DMS53 (cell line): ENCODE measurements around the gene AARS2.

Experiments used
- DNase-seq: peaks from one replicate; lab custom pipeline; 2025; lab: John Stamatoyannopoulos, UW

Gene AARS2

DNA sequence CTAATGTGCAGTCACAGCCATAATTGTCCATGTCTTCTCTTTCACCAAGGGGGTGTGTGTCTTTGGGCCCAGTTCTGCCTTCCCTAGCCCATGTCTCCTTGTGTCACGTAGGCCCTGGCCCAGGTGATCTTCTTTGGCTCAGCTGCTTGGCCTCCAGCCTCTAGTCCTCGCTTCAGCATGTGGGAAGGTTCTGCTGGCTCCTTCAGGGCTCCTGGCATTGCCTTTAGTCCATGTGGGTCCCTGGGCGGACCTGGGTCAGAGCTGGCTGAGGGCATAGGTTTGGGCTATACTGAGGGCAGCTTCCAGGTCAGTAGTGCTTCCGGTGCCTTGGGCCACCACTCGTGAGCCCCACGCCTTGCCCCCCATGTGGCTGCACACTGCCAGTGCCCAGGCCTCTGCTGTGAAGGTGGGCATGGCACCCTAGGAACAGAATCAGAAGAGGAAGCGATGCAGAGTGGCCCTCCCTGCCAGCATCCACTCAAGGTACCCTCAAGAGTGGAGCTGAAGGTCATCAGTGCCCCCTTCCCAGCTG, 12.8 kb downstream of the AARS2 start:
- DNase-seq, result no peak

DNA sequence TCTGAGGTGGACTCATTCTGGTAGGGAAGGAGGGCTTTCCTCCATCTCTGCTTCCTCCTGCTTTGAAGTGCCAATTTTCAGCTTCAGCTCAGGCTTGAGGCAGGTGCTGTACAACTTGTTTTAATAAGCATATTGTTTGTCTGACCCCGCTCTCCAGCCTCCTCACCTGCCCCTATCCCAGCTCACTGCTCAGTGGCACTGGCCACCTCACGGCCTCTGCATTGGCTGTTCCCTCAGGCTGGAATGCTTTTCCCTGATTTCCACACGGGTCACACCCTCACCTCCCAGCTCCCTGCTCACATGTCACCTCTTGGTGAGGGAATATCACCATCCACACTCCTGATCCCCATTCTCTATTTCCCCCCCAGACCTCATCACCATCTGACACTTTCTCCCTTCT, 14.3 kb downstream of the AARS2 start:
- peak; percentile 29 for DNase-seq

DNA sequence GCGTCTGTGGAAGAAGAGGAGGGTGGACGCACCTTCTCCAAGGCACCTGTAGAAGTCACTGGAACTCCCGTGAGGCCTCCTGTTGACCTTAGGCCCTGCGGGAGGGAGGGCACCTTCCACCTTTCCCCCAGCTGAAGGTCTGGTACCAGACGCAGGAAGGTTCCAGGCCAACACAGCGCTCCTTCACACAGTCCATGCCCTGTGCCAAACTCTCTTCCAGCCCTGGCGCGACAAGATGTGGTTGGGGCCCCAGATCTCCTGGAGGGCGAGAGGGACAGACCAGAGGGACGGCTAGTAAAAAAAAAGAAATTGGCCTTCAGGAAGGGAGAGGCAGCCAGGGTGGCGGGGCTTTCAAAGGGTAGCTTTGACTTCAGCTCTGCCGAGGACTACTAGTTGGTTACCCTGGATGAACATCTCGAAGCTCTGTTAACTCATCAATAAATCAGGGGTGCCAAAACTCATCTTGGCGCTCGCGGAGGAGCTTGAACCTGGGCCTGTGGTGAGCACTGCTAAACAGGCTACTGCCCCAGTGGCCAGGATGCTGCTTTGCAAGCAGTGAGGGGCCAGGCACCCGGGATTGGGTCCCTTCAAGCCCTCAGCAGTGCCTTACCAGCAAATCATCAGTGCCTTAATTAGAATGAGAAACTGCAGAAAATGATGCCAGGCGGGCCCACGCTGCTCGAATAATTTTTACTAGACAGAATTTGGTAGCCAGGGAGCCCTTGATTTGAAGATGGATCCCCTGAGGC, 14.9 kb downstream of the AARS2 start:
- DNase-seq, result peak; percentile 60

DNA sequence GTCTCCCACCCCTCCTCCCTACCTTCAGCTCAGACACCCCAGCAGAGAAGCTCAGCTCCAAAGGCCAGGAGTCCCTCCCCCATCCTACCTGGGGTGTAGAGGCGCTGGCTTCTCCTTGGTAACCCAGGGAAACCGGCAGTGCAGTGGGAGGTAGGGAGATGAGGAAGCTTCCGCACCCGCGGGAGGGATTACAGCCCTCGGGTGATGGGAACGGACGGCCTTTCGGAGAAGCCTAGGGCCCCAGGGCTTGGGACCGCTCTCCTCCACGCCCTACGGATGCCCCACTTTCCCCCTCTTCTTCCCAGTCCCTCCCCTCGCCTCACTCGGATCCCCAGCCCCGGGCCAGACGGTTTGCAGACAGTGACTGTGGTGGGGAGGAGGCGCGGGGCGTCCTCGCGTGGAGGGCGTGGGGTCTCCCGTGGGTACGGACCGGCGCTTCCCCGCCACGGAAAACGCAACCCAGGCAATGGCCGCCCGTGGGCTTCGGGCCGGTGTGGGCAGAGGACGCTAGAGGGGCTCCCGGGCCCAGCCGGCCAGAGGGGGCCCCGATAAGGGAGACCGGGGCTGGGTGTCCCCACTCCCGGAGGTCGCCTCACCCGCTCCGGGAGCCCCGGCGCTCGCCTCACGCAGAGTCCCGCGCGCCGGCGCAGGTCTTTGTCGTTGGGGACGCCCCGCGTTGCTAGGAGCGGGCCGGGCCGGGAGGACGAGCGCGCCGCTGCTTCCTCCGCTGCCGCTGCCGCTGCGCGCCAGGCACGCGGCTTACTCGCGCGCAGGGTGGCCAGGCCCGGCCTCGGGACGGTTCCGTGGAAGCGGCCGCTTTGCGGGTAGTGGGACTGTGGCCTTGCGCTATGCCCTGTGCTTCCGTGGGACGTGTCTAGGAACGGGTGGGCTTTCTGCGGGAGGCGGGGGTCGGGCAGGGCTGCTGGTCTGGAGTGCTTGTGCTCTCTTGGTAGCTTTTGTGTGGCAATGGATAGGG, 15.8 kb downstream of the AARS2 start:
- DNase-seq, result peak; percentile 72

DNA sequence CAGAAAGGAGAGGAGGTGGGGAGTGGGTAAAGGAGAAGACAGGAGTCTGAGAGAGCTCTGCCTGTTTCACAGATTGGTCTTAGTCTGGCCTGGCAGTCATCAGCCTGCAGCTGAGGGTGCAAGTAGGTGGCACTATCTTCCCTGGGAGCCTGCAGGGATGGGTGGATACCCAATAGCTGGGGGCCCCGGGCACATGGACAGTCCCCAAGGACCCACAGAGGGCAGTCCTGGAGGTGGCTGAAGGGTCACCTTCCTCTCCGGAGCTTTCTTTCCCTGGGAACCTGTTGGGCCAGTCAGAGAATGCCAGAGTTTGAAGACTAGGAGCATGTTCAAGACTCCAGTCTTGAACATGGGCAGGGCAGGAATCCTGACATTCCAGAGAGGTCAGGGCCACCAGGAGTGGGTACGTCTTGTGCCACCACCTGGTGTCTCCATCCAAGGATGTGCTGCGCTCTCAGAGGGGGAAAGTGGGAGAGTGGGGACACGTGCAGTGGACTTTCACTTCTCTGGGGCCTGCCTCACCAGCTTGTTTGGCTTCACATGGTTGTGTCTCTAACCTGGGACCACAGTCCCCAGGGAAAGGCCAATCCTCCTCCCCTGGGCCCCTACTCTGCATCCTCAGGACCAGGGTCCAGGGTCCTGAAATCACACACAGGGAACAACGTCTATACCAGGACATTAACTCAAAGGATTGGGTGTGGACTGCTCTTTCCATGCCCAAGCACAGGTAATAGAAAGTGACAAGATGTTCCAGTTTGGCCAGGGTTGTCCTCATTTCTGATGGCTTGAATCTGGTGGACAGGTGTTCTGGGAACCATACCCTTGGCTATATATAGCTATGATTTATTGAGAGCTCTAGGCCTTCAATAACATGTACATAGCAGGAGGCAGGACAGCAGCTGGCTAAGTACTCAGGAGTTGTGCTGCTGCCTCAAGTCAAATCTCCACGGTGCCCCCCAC, 18.0 kb downstream of the AARS2 start:
- peak; percentile 36 for DNase-seq

DNA sequence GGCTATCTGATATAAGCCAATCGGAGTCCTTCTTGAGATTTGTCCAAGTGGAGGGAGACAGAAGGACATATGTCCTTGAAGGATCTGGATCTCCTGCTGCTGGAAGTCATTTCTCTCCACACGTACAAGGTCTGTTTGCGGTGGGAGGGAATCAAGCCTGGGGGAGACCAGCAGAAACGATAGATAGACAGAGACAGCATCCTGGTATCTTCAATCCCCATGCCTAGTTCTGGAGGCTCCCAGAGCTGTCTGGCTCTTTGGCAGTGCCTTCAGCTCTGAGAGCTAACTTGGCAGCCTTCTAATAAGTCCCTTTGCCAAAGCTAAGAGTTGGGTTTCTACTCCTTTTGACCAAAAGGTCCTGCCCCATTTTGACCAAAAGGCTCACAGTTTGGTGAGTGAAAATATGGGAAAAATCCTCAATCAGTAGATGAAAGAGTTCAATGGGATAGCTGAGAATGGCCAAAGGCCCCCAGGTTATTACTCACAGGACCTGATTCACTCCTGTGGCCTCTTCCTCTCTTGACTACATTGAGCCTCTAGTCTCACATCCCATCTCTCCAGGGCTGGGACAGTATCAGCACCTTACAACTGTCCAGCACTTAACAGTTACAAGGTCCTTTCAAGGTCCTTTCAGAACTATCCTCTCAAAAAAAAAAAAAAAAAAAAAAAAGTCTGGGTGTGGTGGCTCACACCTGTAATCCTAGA, 20.3 kb downstream of the AARS2 start:
- no peak for DNase-seq

DNA sequence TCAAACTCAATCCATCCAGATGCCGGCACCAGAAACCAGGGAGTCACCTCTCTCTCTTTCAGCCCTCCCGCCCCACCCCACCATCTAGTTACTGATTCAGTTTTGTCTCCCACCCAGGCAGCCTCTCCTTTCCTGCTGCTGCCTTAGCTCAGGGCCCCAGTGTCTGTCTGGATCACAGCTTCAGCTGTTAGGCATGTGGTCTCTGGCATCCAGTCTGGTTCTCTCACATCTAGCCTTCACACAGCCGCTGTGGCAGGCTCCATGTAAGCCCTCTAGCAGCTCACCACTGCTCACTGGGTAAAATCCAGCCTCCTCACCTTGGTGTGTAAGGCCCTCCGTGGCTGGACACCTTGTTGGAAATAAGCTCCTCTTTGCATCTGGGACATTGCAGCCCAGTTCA, 21.3 kb downstream of the AARS2 start:
- DNase-seq, result peak; percentile 13

DNA sequence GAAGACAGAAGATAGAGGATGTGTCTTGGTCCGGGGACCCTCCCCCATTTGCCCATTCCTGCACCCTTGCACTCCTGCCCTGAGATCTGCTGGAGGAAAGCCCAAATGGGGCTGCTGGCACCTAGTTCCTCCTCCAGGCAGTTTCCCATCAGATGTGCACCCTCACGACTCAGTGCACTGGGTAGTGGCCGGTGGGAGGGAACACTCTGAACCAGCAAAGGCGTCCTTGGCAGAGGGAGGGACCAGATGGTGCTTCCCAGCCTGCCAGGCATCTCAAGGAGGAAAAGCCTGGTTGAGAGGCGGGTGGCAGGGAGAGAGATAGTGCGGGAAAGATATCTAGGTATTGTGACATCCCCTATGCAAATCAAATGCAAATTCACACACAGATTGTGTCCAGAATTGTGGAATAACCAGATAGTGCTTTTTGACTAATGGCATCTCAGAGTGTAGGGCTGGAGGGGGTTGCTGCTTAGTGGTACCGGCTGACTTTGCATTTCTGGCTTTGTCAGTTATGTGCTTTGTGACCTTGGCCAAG, 23.4 kb downstream of the AARS2 start:
- DNase-seq, result no peak

DNA sequence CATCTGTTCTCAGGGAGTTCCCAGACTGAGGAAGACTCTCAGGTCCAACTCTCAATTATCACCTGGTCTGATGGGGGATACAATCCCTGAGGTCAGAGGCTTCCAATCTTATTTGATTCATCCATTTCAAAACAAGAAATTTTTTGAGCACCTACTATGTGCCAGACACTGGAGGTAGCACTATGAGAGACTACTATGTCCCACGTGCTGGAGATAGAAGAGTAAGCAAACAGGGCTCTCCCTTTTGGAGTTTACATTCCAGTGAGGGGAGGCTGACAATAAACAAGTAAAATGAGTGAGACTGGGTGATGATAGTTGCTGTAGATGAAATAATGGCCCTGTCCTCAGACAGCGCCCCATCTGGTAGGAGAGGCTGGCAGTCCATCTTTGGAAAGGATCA, 26.4 kb downstream of the AARS2 start:
- no peak for DNase-seq

DNA sequence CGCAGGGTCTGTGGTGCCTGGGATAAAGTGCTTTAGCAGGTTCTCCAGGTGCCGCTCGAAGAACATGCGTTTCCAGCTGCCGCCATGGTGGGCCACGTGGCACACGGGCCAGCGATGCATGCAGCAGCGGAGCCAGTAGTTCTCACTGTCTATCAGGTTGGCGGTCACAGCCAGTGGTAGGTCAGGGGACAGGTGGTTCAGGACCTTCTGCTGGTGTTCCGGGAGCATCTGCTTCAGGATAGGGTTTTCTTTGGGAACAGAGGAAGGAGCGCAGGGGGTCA, 26.9 kb downstream of the AARS2 start:
- peak; percentile 27 for DNase-seq

DNA sequence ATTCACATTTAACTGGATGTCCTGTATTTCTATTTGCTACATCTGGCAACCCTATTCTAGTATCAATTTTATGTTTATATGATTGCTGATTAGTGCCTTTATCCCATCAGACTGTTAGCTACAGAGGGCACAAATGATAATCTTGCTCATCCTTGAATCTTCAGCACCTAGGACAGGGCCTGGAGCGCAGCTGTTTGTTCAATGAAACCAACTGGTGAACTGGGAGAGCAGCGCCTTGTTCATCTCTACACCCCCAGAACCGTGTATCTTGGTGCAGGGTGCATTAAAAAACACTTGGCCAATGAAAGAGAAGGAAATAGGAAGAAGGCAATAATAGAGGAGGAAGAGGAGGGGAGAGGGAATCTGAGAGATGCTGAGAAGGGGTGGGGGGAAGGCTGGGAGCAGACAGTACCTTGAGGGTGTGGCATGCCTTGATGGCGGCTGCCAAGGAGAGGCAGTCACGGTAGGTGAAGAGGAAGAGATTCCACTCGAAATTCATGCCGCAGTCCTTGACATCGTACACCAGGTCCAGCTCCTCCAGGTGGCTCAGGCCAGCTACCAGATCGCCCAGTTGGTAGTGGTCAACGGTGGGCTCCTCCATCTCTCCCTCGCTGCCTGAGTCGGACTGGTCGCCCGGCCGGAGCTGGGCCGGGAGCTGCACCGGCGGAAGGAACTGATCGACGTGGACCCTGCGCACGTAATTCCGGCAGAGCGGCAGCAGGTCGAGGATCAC, 27.4 kb downstream of the AARS2 start:
- peak; percentile 16 for DNase-seq

DNA sequence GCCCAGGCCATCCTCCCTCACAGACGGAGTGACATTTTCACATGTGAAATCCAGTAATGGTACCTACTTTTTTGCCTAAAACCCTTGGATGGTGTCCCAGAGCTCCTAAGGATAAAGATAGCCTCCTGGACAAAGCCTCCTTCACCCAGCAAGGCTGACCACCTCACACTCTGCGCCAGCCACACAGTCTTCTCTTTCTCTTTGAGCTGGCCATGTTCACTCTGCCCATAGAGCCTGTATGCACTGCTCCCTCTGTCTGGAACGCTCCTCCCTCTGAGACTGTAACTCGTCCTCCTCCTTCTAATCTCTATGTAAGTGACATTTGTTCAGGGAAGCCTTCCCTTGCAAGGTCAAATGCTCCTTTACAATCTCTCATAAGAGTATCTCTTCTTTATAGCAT, 28.3 kb downstream of the AARS2 start:
- no peak for DNase-seq

DNA sequence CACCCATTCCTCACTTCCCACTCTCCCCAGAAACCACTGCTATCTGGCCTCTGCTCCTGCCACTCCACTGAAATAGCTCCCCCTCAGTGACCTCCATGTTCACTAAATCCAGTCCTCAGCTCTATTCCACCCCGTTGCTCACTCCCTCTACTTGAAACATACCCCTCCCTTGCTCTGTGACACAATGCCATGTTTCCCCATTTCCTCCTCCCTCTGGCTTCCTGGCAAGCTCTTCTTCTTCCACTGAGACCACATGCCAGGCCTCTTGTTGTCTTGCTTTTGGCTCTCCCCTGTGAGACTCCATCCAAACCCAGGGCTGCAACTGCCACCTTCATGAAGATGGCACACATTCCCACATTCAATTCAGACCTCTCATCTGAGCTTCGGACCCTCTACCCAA, 29.0 kb downstream of the AARS2 start:
- no peak for DNase-seq

DNA sequence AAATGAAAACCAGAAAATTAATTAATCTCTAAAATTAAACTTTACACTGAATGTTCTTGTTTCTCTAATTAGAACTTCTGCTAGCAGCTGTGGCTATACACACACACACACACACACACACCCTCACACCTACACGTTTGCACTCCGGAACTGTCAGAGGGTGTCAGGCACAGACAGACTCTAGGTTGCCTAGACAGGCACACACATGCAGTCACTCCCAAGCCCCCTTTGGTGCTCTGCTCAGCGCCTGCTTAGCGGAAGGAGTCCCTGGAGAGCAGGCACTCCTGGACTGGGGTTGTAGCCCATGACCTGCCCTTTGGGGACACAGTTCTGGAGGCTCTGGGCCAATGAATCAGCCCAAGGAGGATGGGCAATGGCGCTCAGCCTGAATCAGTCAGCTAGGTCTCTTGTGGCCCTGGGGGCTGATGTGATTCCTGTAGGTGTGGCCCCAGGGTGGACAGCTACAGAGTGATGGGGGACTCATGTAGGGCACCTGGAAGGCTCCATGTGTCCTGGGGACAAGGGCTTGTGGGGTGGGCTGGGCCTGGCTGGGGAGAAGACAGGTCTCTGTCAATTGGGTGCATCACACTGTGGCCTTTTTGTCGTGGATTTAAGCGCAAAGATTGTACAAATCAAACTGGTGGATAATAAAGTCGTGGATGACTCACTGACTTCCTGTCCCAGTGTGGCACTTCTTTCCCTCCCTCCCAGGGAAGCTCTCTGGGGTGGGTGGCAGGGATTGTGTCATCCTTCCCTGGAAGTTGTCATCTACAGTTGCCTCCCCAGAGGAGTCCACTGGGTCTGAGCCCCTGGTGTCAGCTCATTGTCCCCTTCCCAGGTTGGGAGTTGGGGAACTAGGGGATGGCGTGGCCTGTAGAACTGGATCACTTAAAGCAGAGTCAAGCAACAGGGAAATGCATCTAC, 34.1 kb downstream of the AARS2 start:
- peak; percentile 29 for DNase-seq

DNA sequence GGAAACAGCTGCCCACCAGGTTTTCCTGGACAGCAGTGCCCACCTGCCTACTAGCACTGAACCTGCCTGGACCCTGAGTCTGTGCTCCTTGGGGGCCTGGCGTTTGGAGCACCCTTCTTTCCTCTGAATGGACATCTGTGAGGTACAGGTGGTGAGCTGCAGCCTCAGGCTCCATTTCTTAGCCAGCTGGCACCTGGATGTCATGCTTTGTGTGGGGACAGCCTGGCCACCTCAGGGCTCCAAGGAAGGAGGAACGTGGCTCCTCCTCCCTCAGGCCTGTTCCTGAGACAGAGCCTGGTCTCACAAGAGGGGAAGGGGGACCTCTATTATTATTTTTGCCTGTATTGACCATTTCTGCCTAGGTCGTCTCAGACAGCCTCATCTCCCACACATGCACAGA, 34.8 kb downstream of the AARS2 start:
- DNase-seq, result no peak

DNA sequence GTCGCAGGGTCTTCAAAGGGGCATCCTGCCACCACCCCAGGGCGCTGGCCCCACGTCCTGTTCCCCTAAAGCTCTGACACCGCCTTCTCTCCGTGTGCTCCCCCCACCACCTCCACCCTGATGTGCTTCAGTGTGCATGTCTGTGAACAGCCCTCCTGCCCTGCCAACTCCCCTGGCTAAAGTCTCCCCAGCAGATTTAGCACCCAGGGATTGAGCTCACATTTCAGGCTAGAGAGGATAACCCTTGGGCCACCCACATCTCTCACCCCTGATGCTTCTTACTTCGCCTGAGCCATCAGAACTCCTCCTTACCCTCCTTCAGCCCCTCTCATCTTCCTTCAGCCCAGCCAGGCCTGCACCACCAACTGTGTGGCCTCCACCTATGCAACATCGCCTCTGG, 35.4 kb downstream of the AARS2 start:
- DNase-seq, result no peak

DNA sequence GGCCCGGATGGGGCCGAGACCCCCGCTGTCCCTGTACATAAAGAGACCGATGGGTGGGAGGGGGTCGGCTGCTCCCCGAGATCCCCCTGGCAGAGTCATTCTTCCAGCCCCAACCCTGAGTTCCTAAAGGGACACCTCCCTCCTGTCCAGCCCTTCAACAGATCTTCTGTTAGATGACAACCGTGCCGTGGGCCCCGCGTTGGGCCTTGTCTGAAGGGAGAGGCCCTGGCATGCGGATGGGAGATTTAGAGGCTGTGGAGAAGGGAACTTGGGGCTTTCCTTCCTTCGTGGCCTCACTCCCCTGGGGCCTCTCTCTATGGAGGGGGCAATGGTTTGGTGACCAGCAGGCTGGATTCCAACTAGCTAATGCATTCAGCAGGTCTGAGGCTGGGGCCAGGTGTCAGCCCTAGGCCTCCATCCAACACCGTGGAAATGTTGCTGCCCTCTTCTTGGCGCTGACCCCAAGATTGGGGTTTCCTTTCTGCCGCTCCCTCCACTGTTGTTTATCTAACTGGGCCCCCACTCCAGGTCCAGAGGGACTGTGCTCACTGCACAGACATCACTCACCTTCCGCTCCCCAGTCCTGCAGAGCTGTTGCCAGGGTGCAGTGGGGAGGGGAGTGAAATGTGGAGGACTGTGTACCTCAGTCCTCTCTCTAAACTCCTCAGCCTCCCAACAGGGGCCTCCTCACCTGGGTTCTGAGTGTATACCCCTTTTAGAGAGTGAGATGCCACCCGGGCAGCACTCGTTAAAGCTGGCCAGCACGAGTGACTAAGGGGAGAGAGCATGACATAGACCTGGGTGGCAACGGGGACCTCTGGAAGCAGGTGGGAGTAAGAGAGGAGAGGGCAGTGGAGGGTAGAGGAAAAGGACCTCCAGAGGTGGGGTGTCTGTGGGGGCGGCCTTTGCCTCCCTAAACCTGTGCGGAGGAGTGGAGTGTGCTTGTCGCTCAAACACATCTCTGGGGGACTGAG, 36.2 kb downstream of the AARS2 start:
- peak; percentile 18 for DNase-seq
